Jurkat, Clone E6-1 (cell line): ENCODE results near the gene PROC.
"Not testable (repeated sequence)": the region's sequence is repeated elsewhere in the genome, so short reads cannot be mapped to it uniquely, and the experiment has no call there.

Experiments
- DNase-seq: peaks from one replicate; pipeline ENCODE4 v3.0.0-alpha.2; 2011; ENCODE audit warnings: low read depth, low spot score
- H3K4me3 ChIP-seq: 2 replicates; pipeline ENCODE4 v1.5.1; 2011; ENCODE audit warnings: mild to moderate bottlenecking, low read length, control low read depth, moderate library complexity

The PROC gene

GRCh38 chr2:127451981-127452380 lies 33.8 kb downstream of the PROC start:
- no peak overlapping the region for H3K4me3 ChIP-seq
- DNase-seq = no peak

GRCh38 chr2:127452423-127452822 lies 34.2 kb downstream of the PROC start:
- not testable (repeated sequence) for H3K4me3 ChIP-seq

GRCh38 chr2:127453013-127453391 lies 34.8 kb downstream of the PROC start:
- no peak overlapping the region for H3K4me3 ChIP-seq
- DNase-seq = no peak

More at GRCh38 chr2:127452423-127452822, 34.2 kb downstream of the PROC start:
- not testable (repeated sequence) for DNase-seq

GRCh38 chr2:127453392-127454171 lies 35.4 kb downstream of the PROC start:
- peak; percentile 10 for DNase-seq
- H3K4me3 ChIP-seq = no peak overlapping the region

DNA sequence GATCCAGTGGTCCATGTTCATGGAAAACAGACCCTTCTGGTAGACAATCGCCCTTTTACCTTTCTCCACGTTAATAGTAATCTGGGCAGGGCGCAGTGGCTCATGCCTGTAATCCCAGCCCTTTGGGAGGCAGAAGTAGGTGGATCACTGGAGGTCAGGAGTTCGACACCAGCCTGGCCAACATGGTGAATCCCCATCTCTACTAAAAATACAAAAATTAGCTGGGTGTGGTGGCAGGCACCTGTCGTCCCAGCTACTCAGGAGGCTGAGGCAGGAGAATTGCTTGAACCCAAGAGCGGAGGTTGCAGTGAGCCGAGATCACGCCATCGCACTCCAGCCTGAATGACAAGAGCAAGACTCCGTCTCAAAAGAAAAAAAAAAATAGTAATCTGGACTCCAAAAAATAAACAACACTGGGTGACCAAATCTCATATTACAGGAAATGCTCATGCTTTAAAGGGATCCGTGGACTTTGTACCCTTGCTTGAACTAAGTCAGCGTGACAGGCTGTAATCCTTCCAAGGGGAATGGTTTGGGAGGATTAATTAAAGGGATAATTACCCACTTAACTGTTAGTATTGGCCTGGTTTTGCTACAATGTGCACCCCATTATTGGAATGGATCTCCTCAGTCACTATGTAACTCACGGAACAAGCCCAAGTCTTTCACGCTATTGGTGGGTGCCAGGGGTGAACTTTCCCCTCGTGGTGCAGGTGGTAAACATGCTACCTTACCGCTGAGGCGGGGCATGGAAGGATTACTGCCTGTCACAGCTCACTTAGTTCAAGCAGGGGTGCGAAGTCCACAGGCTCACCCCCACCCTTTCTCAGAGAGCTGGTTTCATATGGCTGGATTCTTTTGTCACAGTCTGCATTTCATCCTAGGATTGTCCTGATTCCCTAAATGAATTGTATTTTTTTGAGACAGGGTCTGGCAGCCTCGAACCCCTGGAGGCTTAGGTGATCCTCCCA lies 36.7 kb downstream of the PROC start:
- no peak for DNase-seq
- H3K4me3 ChIP-seq = no peak overlapping the region

- DNase-seq = no peak
- H3K4me3 ChIP-seq = no peak overlapping the region
These were observed 37.6 kb downstream of the PROC start for GRCh38 chr2:127455566-127456493.

- H3K4me3 ChIP-seq = no peak overlapping the region
- no peak for DNase-seq
These were observed 38.7 kb downstream of the PROC start for GRCh38 chr2:127456960-127457359.

- DNase-seq = no peak
- H3K4me3 ChIP-seq = no peak overlapping the region
These were observed 44.2 kb downstream of the PROC start for GRCh38 chr2:127462461-127462860.

DNA sequence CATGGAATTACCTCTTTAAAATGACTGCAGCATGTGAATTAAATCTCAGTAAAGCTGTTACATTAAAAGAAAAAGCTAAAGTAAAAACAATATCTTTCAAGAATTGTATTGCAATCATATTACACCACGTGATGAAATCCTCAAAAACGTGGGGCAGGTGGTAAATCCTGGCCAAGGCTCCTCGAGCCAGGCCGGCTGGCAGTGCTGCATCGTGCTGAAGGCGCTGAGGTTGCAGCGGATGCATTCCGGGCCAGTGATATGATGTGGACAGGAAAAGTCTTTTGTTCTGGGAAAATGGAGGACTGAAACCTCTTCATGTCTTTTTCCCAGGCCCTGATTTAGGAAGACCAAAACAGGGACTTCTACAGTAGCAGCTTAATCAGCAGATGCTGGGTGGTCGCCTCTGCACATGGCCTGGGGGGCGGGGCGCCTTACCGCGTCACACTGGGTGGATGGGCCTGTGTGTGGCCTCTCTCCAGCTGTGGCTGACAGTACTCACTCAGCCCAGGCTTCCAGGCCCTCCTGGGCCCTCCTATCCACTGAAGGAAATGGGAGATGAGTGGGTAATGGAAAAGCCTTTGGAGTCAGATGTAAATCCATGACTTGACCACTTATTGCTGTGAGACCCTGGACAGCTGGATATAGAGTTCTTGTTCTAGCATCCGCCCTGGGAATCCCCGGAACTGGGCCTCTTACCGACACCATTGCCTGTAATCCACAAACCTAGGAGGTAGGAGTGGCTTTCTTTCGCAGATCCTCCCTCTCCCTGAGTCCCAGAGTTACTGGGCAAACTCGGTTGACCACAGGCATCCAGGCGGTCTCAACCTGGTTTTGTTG lies 45.1 kb downstream of the PROC start:
- DNase-seq = no peak
- H3K4me3 ChIP-seq = no peak overlapping the region

GRCh38 chr2:127464470-127465257 lies 46.4 kb downstream of the PROC start:
- no peak for DNase-seq
- H3K4me3 ChIP-seq = no peak overlapping the region

DNA sequence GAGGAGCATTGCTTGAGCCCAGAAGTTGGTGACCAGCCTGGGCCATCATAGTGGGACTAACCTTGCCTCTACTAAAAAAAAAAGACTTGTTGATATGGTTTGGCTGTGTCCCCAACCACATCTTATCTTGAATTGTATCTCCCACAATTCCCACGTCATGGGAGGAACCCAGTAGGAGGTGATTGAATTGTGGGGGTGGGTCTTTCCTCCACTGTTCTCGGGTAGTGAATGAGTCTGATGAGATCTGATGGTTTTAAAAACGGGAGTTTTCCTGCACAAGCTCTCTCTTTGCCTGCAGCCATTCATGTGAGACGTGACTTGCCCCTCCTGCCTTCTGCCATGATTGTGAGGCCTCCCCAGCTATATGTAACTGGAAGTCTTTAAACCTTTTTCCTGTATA lies 47.0 kb downstream of the PROC start:
- no peak for DNase-seq
- H3K4me3 ChIP-seq = no peak overlapping the region

GRCh38 chr2:127469051-127469450 lies 50.8 kb downstream of the PROC start:
- DNase-seq = no peak
- no peak overlapping the region for H3K4me3 ChIP-seq

DNA sequence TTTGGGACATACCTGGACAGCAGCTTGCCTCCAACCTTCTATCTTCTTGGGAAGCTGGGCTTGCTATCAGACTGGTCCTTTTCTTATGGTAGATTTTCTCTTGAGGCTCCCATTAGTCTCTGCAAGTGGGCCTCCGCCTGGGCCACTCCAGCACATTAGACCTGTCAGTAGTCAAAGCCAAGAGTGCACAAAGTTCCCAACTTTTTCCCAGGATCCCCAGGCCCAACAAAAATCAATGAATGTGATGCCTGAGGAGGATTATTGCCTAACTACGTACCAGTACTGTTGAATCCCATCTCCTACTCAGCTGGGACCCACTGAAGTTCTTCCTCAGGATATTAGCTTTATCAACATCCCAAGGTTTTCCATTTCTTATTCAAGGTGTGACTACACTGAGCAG lies 51.7 kb downstream of the PROC start:
- H3K4me3 ChIP-seq = no peak overlapping the region
- DNase-seq = no peak

DNA sequence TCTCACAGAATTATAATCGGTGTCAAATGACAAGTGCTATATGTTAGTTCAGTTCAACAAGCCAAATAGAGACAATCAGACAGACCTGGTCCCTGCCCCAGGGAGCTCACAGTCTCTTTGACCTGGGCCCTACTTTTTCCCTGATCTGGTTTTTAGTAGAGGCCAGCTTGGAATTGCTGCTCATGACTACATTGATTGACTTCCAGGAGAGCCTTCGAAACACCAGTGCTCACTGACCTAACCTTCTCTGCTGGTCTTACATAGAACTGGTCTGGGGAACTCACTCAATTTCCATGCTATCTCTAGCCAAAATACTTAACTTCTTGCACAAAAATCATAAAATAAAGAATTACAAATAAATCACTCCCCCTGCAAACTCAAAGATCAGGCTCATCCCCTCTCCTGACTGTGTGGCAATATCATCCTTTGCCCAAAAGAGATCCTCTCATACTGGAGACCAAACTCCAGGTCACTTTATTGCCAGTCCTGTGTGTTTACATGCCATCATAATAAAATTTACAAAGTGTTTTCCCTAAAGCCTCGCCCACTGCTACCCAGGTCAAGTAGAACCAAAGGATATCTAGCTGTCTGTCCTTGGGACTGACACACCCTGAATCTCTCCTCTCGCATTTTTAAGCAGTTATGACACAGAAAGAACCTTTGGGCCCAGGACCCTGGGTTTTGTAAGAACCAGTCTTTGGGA lies 53.2 kb downstream of the PROC start:
- no peak for DNase-seq
- no peak overlapping the region for H3K4me3 ChIP-seq

DNA sequence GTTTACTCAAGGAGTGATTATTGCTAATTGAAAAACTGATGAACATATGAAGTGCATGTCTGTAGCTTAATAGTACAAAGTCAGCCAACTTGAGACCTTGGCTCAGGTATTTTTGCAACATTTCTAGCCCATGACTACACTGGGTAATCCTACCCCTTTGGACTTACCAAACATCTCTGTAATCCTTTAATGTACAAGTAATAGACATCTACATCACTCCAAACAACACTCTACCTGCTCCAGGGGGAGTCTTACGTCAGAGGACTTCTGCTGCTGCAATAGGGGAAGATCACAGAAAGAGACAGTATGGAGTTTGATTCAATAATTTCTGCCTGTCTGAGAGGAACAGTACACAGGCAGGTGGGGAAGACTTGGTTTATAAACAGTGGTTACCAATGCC lies 54.0 kb downstream of the PROC start:
- DNase-seq = no peak

GRCh38 chr2:127475788-127476187 lies 57.6 kb downstream of the PROC start:
- H3K4me3 ChIP-seq = no peak overlapping the region
- no peak for DNase-seq

More for the DNA sequence above, 54.0 kb downstream of the PROC start:
- no peak overlapping the region for H3K4me3 ChIP-seq
